ENCODE data around the gene GIN1. TPM values are rescaled to one million over a fixed set of nuclear protein-coding genes. Genes with fewer than 3 reads are reported as not detected.
A peak's percentile ranks its signal among the peaks of the same experiment; 100 is the strongest.

The GIN1 gene
- total RNA-seq, 1 donor from 2014 or later: 13.7 TPM

DNA sequence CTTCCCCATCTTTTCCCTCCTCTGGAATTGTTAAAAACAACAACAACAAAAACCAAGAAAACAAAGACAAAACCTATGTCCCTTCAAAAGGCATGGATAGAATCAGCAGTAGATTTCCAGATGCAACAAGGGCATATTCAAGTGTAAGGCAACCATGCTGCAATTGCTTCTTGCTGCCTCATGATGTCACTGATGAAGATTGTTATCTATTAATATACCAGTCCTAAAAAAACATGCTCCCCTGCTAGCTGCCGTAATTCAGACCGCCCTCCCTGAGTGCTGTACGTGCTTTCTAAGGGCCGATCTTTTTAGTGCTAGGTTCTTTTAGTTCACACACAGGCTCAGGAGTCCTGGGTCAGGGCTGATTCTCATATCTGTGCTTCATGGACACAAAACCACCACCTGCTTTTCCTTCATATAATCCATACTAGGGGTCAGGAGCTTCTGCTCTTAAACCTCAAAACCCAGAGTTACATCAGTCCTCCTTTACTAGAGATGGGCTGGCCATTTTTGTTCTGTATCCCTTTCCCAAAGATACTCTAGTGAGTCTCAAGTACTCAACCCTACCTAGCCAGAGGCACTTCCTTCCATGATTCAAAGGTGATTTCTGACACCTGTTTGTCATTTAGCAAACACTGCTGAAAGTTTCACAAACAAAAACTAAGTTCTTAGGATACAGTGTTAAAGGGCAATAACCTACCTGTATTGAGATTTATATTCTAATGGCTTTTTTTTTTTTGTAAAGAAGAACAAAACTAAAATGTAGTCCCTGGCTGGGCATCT is 82.1 kb downstream of the GIN1 start:
- DNase-seq (ENCODE audit: low read depth): peak; percentile 15

DNA sequence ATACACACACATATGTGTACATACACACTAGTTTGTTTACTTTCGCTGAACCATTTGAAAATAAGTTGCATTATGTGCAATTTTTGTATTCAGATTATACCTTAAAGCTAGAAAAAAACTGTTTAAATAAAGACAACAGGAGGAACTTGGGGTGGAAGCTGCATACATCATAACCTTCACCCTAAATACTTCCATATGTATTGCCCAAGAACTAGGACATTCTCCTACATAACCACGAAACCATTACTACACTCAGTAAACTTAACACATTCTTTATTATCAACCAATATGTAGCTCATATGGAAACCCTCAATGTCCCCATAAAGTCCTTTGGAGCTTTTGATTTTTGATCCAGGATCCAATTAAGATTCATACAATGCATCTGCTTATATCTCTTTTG is 83.3 kb downstream of the GIN1 start:
- DNase-seq (ENCODE audit: low read depth): no peak

Other genes starting within 250 kb of the GIN1 start
- gene PPIP5K2, start 163 bp upstream of the GIN1 start, total RNA-seq: 29.3 and 31.8 TPM in 2 replicates
- 8.0 and 10.9 TPM in 2 replicates for gene MACIR, start 138.6 kb upstream of the GIN1 start, total RNA-seq

Data from myocyte (in vitro differentiated cells).